DMS153 treated with DMSO at 0.1 percent for 48 hours (cell line): Measurements from ENCODE around the gene DDO.

Source experiments
- DNase-seq: peaks from one replicate; lab custom pipeline; 2025; ENCODE audit not compliant: unreplicated experiment; lab: John Stamatoyannopoulos, UW

Gene DDO

GRCh38 chr6:110348961-110349690, 66.2 kb downstream of the DDO start:
- no peak for DNase-seq

GRCh38 chr6:110345025-110345424, 70.3 kb downstream of the DDO start:
- no peak for DNase-seq

GRCh38 chr6:110342759-110343158, 72.6 kb downstream of the DDO start:
- DNase-seq, result no peak
